Brain pericyte (primary cell): ENCODE results near the gene ERC1.
"Not testable (repeated sequence)": the region's sequence is repeated elsewhere in the genome, so short reads cannot be mapped to it uniquely, and the experiment has no call there.

Experiments used
- DNase-seq: peaks from one replicate; pipeline ENCODE4 v3.0.0-alpha.2; 2012; ENCODE audit warnings: low read depth, low spot score

The ERC1 gene

DNA sequence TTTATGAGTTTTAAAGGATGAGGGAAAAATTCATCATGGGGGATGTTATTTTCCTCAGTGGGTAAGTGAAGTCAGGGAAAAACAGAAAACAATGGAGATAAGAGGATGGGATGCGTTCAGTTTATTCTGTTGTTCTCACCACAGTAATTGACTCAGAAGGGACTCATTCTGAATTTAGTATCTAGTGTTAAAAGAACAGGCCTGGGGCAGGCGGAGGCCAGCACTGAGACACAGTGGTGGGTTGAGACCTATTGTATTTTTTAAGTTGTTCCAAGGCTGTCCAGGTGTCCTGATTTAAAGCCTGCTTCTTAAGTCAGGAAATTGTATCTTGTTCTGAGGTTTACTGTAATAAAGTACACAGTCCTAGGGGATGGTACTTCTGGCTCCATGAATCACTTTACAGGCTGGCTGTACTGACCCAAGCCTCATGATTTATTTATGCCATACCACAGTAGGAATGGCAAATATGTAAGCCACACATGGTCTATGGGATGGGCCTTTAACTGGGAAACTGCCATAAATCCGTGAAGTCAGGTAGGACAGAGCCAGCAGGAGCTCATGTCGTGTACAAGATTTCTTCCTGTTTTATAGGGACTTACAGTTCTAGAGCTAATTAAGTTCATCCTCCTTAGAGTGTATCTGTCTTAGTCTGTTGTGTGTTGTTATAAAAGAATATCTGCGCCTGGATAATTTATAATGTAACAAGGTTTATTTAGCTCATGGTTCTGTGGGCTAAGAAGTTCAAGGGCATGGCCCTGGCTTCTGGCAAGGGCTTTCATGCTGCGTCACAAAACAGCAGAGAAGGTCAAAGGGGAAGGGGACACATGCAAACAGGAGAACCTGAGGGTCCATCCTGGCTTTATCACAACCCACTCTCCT lies 359.3 kb downstream of the ERC1 start:
- no peak for DNase-seq

DNA sequence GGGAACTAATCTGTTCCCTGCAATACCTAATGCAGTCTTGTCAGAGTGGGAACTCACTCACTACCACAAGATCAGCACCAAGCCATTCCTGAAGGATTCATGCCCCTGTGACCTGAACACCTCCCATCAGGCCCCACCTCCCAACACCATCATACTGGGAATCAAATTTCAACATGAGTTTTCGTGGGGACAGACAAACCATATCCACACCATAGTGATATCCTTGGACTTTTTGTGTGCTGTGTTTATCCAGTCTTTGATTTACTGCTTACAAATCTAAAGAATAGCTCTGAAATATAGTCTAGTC lies 359.9 kb downstream of the ERC1 start:
- DNase-seq: no peak

DNA sequence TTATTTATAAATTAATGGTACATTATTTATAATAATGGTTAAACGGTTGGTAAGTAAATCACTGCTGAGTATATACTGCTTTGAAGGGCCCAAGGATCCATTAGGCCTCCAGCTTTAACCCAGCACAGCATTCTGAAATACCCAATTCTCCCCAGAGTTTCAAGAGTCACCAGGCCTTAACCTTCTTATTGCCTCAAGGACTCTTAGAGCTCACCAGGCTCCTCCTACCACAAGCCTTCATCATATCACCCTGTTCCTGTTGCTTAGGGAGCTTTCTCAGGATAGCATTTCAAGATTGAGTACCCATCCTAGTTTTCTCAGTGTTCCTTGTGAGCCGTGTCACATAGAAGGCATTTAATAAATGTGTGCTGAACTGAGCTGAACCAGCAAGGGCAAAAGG lies 360.9 kb downstream of the ERC1 start:
- no peak for DNase-seq

DNA sequence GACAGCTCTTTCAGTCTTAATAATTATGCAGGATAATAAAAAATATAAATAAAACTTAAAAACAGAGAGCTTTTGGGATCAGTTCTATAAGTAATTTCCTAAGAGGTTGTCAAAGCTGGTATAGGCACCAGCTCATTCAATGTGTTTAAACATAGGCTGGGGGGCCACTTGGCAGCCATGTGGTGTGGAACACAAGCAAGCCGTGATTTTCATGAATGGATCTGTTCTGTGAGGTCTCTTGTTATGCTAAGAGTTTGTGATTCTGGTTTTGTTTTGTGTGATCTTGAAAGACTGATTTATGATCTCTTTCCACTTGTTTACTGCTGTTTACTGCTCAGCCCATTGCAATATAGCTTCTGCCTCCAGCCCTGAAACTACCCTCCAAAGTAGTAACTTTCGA lies 362.4 kb downstream of the ERC1 start:
- no peak for DNase-seq

DNA sequence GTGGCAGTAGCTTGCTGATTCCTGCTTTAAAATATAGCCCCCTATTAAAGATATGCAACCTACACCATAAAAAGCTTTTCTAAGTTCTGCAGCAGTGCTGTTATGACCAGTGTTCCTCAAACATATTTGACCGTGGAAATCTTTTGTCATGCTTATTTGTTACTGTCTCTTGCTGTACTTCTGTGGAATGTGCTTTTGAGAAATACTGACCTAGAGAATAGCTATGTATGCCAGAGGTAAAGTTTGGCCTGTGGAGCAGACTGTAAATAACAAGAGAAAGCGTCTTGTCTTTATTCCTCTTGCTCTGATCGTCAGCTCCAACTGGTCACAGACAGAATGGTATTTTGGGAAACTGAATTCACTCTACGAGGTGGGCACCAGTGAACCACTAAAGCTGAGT lies 364.4 kb downstream of the ERC1 start:
- no peak for DNase-seq

DNA sequence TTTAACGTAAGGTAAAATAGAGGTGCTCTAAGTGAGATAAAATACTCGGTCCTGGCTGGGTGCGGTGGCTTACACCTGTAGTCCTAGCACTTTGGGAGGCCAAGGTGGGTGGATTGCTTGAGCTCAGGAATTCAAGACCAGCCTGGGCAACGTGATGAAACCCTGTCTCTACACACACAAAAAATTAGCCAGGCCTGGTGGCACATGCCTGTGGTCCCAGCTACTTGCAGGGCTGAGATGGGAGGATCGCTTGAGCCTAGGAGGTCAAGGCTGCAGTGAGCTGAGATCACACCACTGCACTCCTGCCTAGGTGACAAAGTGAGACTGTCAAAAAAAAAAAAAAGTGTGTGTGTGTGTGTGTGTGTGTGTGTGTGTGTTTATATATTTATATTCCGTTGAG lies 364.8 kb downstream of the ERC1 start:
- not testable (repeated sequence) for DNase-seq

DNA sequence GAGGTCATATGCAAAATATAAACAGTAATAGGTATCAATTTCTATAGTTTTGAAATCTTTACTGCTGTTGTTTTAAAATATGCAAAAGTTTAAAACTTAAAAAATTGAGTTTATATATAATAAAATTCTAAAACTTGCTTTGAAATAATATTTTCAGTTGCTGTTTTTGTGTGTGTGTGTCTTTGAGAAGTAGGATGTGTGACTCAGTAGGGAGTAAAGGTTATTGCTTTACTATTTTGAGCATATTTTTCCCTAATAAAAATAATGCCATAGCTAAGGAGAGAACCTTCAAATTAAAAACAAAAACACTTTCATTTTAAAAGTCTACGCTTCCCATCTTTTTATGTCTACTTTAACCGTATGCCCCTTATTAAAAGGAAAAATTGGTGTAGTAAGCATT lies 365.3 kb downstream of the ERC1 start:
- no peak for DNase-seq

DNA sequence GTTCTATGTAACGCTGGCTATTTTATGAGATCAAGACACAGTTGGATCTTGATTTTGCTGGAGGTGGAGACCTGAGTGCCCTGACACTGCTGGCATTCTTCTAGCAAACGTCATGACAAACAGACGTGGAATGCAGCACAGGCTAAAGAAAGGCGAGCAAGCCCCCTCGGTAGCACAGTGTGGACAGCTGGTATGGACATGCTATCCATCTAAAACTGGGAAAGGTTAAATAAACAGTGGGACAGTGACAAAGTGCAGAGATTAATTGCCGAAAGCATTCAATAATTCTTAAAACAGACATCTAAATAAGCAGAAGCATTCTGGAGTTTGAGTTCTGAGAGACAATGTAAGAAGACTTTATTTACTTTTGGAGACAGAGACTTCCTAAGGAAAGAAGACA lies 366.1 kb downstream of the ERC1 start:
- no peak for DNase-seq

DNA sequence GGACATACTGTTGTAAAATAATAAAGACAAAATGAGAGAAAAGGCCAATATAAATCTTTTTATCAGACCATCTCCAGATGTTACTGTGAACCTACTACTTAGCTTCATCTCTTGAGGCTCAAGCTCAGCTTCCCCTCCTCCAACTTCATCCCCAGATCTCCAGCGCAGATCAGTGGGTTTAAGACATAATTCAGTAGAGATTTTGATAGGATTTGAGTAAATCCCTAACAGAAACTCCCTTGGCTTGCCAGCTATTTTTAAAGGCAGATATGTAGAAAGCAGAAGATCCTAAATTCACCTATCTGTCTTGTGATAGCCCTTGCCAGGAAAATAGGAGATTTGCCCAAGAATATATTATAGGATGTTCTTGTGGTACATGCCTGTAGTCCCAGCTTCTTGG lies 366.7 kb downstream of the ERC1 start:
- no peak for DNase-seq

DNA sequence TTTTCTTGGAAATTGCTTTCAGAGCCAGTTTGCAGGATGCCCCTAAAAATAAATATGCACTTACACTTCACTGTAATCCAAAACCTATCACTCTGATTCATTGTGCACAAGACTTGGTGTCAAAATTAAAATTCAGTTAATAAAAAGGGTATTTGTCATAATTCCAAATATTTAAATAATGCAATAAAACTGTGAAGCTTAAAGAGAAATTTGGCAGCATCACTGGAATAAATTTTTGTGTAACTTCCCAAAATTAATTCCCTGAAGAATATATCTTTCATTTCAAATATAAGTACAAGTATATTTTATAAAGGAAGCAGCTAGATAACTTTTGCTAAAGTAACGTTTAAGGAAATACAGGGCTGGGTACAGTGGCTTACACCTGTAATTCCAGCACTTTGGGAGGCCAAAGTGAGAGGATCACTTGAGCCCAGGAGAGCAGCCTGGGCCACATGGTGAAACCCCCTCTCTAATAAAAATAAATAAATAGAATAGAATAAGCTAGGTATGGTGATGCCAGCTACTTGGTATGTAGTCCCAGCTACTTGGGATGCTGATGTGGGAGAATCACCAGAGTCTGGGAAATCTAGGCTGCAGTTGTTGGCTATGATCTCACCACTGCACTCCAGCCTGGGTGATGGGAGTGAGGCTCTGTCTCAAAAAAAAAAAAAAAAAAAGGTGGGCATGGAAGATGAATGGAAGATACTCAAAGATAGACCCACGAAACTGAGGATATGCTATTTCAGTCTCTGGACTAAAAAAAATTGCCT lies 369.6 kb downstream of the ERC1 start:
- no peak for DNase-seq

DNA sequence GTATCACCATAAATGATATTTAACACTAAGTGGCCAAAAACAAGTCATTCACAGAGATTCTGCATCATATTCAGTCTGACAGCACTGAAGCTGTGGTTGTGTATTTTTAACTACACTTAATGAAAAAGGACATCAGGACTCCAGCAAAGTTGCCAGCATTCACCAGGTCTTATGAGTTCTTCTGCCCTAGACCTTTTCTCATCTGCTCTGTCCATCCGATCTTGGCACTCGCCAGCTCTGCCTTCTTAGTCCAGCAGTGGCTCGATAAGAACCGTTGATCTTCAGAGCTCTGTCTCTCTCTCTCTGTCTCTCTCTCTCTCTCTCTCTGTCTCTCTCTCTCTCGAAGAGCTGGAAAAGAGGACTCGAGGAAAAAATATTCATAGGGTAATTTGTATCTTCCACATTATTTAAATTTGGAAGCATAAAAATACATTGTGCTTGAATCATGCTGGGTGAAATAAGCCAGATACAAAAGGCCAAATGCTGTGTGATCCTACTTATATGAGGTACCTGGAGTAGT lies 371.2 kb downstream of the ERC1 start:
- DNase-seq: no peak

DNA sequence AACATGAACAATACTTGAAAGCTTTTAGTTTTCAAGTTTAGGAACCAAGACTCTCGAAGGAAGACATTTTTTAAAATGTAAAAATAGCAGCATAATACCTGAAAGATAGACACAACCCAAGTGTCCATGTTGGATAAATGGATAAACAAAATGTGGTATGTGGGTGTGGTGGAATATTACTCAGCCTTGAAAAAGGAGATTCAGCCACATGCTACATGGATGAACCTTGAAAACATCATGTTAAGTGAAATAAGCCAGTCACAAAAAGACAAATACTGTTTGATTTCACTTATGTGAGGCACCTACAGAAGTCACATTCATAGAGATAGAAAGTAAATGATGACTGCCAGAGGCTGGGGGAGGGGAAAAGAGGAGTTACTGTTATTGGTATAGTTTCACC lies 374.7 kb downstream of the ERC1 start:
- no peak for DNase-seq

DNA sequence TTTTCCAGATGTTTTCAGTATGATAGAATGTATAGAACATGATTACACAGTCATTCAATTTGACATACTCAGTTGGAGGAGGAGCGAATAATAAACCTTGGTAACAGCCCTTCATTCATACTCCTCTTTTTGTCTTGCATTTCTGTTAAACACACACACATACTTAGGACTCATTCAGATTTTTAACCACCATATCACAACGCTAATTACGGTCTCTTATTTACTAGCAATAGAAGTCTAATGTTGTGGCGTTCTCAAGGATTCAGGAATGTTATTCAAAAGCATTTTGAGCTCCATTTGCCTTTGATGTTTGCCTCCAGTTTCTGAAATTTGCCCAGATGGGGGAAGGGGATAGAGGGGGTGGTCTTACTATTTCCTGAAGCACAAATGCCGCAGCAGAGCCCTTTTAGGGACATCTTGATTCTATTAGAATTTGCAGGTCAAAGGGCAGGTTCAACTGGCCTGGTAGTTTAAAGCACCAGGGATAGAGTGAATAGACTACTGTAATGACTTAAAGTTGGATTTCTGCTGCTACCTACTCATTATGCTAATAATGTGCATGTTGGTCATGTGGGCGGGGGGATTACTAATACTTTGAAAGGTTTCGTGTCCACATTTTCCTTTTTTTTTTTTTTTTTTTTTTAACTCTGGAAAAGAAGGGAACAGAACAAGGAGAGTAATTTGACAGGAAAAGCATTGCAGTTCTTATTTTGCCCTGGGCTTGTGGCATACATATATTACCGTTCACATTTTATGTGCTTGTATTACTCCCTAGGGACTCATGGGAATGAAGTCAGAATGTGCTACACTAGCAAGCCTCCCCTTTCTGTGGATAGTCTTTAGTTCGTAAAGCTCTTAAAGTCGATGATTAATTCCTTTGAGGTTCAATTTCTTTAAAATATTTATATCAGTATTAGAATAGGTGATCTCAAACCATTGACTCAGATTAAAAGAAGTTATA lies 376.6 kb downstream of the ERC1 start:
- no peak for DNase-seq

DNA sequence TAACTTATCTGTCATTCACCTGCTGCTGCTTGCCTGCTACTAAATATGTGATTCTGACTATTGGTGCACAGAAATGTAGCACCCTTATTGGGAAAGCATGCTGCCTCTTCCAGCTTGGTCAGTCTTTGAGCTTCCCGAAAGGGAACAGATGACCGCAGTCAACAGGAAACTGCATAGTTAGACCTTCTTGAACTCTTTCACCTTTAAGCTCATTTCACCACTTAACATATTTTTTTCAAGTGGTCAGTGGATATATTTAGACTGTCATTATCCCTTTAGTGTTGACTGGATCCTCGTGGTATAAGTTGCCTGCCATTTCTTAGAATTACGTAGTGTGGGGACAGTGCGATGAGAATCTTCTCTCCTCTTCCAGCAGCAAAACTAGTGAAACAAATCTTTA lies 378.4 kb downstream of the ERC1 start:
- no peak for DNase-seq

DNA sequence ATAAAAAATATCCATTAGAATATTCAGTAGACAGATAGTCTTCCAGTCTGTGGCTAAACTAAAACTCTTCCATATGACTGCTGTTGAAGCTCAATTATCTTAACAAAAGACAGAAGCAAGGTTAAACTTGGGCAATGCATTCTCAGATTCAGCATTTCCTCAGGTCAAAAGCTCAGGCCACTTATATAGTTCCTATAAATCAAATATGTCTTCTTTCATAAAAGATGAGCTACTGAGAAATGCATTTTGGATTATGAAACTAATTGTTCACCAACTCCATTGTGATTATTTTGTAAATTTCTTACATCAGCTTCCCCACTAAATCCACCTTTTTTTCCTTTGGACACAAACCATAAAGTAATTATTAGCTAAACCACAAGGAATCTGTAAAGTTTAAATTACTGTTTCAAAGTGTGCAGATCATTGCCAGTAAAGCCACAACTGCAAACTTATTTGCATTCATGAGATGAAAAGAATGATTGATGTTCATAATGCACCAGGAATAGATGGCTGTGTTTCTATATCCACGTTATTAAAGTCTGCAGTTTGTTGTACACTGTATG lies 379.0 kb downstream of the ERC1 start:
- no peak for DNase-seq

DNA sequence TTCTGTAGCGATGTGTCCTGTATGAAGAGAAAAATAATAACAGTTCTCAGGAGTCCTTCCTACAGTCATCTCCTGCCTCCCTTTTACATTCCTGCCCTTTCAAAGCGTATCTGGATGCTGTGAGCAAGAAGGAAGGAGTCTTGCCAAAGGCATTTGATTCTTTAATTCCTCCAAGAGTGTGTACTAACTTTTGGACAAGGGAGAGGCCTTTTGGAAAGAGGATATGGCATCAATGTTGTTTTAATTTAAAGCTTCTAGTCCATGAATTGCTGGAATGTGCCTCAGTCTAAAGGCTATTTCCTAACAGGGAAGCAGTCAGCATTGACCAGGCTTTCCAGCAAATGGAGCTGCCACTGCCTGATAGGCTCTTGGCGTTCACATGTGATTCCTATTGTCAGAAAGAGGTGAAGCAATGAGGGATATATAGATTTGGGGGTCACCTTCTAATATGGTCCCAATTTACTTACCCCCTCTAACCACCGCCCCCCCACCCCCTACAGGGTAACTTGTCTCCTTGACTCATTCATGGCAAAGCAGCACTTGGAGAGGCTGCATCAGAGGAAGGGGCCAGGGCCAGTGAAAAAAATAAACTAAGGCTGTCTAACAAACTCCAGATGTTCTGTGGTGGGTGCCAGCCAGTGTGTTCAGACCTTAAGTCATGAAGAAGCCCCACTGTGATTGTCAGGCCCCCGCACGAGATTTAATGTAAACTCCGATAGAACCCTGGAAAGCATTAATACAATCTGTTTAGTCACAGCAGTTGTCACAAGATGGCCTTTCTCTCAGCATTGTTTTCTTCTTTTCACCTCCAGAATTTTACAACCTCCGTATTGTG lies 383.1 kb downstream of the ERC1 start:
- peak; percentile 45 for DNase-seq

DNA sequence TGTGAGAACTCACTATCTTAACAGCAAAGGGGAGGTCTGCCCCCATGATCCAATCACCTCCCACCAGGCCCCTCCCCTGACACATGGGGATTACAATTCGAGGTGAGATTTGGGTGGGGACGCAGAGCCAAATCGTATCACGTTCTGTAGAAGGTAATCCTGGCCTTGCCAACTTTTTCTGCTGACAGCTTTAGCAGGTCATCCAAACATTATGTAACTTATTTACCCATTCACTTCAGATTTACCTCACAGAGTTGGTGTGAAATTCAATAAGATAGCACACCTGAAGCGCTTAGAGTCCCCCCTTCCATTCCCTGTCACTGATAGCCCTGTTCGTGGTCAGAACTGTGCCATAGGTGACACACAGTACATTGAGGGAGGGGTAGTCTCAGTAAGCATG lies 384.3 kb downstream of the ERC1 start:
- DNase-seq: no peak

DNA sequence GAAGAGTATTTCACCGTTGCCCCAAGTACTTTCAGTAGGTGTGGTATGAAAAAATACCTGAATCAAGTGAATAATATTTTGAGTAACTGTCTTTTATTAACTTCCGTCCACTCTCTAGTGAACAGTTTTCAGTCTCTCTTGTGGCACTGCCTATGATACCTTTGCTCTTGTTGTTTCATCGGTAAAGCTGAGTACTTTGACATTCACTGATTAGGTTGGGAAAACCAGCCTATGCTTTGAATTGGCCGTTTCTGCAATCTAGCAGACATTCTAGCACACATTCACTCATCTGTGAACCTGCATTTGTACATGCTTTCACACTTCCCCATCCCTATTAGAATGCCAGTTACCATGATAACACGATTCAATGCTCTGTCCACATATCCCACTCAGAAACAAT lies 386.1 kb downstream of the ERC1 start:
- DNase-seq: no peak

DNA sequence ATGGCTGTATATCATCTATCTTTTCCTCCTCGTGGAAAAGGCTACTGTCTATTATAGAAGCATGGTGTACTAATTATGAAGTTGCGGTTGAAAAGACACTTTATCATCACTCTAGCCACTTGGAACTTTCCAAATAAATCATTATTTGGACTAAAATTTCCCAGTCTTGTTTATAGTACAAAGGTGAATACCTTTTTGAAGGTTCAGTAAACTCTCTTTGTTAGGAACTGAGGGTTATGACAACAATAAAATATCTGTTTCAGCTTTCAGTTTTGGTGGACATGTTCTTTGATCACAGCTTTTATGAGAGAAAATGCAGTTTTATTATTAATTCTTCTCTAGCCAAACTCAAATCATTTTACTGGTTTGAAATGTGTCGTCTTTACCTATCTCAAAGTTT lies 386.7 kb downstream of the ERC1 start:
- DNase-seq: no peak

DNA sequence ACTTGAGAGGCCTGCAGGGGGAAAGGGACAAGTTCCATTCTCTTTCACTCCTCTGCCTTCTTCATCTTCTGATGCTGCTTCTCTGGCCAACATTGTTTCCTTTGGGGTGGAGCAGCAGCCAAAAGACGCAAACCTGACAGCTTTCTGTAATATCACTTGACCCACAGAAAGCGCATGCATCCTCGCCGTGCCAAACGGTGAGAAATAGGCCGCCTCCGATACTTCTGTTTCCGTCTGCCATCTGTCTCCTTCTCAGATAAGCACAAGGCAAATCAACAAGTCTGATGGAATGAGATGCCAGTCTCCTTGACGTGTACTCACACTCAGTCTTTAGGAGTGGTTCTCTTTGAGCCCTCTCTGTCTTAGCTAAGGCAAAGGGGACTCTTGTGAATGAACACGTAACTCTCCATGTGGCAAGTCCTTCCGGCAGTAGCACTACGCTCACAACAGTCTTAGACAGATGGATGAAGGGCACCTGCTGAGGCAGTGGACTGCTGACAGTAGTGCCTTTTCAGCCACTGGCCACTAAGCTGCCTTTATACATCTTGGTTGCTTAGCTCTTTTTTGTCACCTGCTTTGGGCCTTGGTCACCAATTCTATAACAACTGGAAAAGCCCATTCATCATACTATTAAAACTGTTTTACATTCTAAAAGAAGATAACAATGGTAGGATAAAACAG lies 389.3 kb downstream of the ERC1 start:
- DNase-seq: no peak
